HCT116 (cell line): ENCODE measurements around the gene SLC2A9. TPM values are rescaled to one million over a fixed set of nuclear protein-coding genes. Genes with fewer than 3 reads are reported as not detected.

Experiments used
- ATAC-seq: fragments of 200-7000 bp; cut with Tn5 transposase; 2 replicates; pipeline ENCODE4 v1.9.1; 2020; ENCODE audit warnings: mild to moderate bottlenecking, moderate library complexity
- BruUV-seq: library from RNA; stranded (reverse); fragments of 400-500 nt; replicated peaks from 2 replicates; lab custom pipeline; 2021; lab: Mats Ljungman, UMichigan
- CTCF ChIA-PET: fragments of 300-600 bp; sonication (Branson Sonifier 250); formaldehyde crosslinking; loops from one replicate; lab custom pipeline; 2021; ENCODE audit warnings: antibody characterized with exemption; lab: Charles Lee
- POLR2A ChIA-PET: fragments of 300-600, 350-600 bp; sonication (Branson Sonifier 250); formaldehyde crosslinking; loops from one replicate; lab custom pipeline; 2021; ENCODE audit warnings: antibody characterized with exemption; lab: Charles Lee
- RAD21 ChIA-PET, 2 experiments: fragments of 300-600 bp; sonication (Branson Sonifier 250); formaldehyde crosslinking; loops; one replicate each; lab custom pipeline; 2023; ENCODE audit warnings: low total read pairs in 2 of 2; ENCODE audit not compliant: uncharacterized antibody in 2 of 2, unreplicated experiment in 2 of 2, low non-redundant PET in 1 of 2; lab: Charles Lee
- DNase-seq: peaks from one replicate; pipeline ENCODE4 v3.0.0-alpha.2; 2010; ENCODE audit warnings: low read depth, low spot score
- H2AFZ ChIP-seq: fragments of 200-600 bp; shearing (Covaris generic), sonication (generic); 2 replicates; pipeline ENCODE4 v1.6.1; 2017; ENCODE audit warnings: low read depth, mixed run types, mixed read lengths, antibody characterized with exemption, low read length; ENCODE audit not compliant: poor library complexity, severe bottlenecking
- H3K27ac ChIP-seq: 2 replicates; pipeline ENCODE4 v1.5.1; 2012; ENCODE audit warnings: low read depth, low read length
- H3K27me3 ChIP-seq: fragments of 200-600 bp; sonication (generic); 2 replicates; pipeline ENCODE4 v1.6.1; 2016; ENCODE audit warnings: mixed run types, low read length, mixed read lengths; ENCODE audit not compliant: insufficient read depth
- H3K36me3 ChIP-seq, 2 experiments: fragments of 200-500 bp in 1 of 2; fragments of 200-600 bp in 1 of 2; sonication (Bioruptor generic) in 1 of 2; sonication (generic) in 1 of 2; 2 replicates each; pipeline versions ENCODE4 v1.5.1 to v1.6.1; 2014 to 2016; ENCODE audit warnings: low read length in 2 of 2, inconsistent platforms in 1 of 2, mixed read lengths in 1 of 2, mixed run types in 1 of 2; ENCODE audit not compliant: insufficient read depth in 2 of 2, control insufficient read depth in 1 of 2
- H3K4me1 ChIP-seq, 2 experiments: fragments of 200-600 bp in 1 of 2; sonication (generic) in 1 of 2; 2 replicates each; pipeline versions ENCODE4 v1.5.1 to v1.6.1; 2012 to 2017; ENCODE audit warnings: low read length in 2 of 2, inconsistent platforms in 1 of 2, mild to moderate bottlenecking in 1 of 2, mixed read lengths in 1 of 2, mixed run types in 1 of 2, moderate library complexity in 1 of 2; ENCODE audit not compliant: insufficient read depth in 2 of 2, control insufficient read depth in 1 of 2
- H3K4me2 ChIP-seq: fragments of 200-600 bp; sonication (generic); 2 replicates; pipeline ENCODE4 v1.6.1; 2017; ENCODE audit warnings: mixed run types, low read length, mixed read lengths
- H3K4me3 ChIP-seq, 2 experiments: fragments of 200-600 bp in 1 of 2; sonication (generic) in 1 of 2; replicated peaks in 1 of 2; 2 replicates each; pipeline ENCODE4 v1.5.1; 2011 to 2016; ENCODE audit warnings: low read length in 2 of 2, control low read depth in 1 of 2, low read depth in 1 of 2, mild to moderate bottlenecking in 1 of 2, mixed read lengths in 1 of 2, mixed run types in 1 of 2
- H3K79me2 ChIP-seq: fragments of 200-600 bp; sonication (generic); 2 replicates; pipeline ENCODE4 v1.6.1; 2017; ENCODE audit warnings: mild to moderate bottlenecking, mixed run types, low read length, moderate library complexity, mixed read lengths; ENCODE audit not compliant: insufficient read depth
- H3K9ac ChIP-seq: fragments of 200-600 bp; sonication (generic); 2 replicates; pipeline ENCODE4 v1.6.1; 2016; ENCODE audit warnings: low read length, mixed read lengths
- H3K9me2 ChIP-seq: fragments of 200-600 bp; sonication (generic), shearing (Covaris generic); 2 replicates; pipeline ENCODE4 v1.6.1; 2017; ENCODE audit warnings: mixed run types, mild to moderate bottlenecking, moderate library complexity; ENCODE audit not compliant: insufficient read depth
- H3K9me3 ChIP-seq, 2 experiments: fragments of 200-500 bp in 1 of 2; fragments of 200-600 bp in 1 of 2; sonication (Bioruptor generic) in 1 of 2; sonication (generic) in 1 of 2; 2 replicates each; pipeline ENCODE4 v1.6.1; 2014 to 2017; ENCODE audit warnings: low read length in 2 of 2, mixed read lengths in 2 of 2, inconsistent platforms in 1 of 2, low read depth in 1 of 2, mild to moderate bottlenecking in 1 of 2, mixed run types in 1 of 2, moderate library complexity in 1 of 2; ENCODE audit not compliant: control insufficient read depth in 1 of 2, insufficient read depth in 1 of 2
- H4K20me1 ChIP-seq: fragments of 200-600 bp; sonication (generic), shearing (Covaris generic); 2 replicates; pipeline ENCODE4 v1.6.1; 2017; ENCODE audit warnings: mixed run types, mild to moderate bottlenecking, moderate library complexity; ENCODE audit not compliant: insufficient read depth
- CTCF ChIP-seq, 3 experiments: fragments of 200-600 bp in 1 of 3; sonication (generic) in 1 of 3; IDR thresholded peaks in 2 of 3; conservative IDR thresholded peaks in 1 of 3; 2 replicates each; pipeline ENCODE4 v1.5.1; 2012 to 2017; ENCODE audit warnings: low read depth in 2 of 3, low read length in 2 of 3, antibody characterized with exemption in 1 of 3, borderline replicate concordance in 1 of 3, control low read depth in 1 of 3, mild to moderate bottlenecking in 1 of 3, mixed read lengths in 1 of 3, mixed run types in 1 of 3, moderate library complexity in 1 of 3; ENCODE audit not compliant: insufficient read depth in 1 of 3
- ELF1 ChIP-seq: IDR thresholded peaks from 2 replicates; pipeline ENCODE4 v1.6.1; 2012; ENCODE audit warnings: low read depth, borderline replicate concordance
- EZH2 ChIP-seq: fragments of 200-600 bp; sonication (generic); IDR thresholded peaks from 2 replicates; pipeline ENCODE4 v1.6.1; 2017; ENCODE audit warnings: antibody characterized with exemption, mixed run types
- JUND ChIP-seq: IDR thresholded peaks from 2 replicates; pipeline ENCODE4 v1.6.1; 2012
- POLR2A ChIP-seq: IDR thresholded peaks from 2 replicates; pipeline ENCODE4 v1.7.0; 2011; ENCODE audit warnings: borderline replicate concordance; ENCODE audit not compliant: insufficient read depth, insufficient read length; ENCODE audit errors: extremely low read depth
- SIN3A ChIP-seq: IDR thresholded peaks from 2 replicates; pipeline ENCODE4 v1.6.1; 2012; ENCODE audit warnings: low read depth
- SP1 ChIP-seq: IDR thresholded peaks from 2 replicates; pipeline ENCODE4 v1.6.1; 2012; ENCODE audit warnings: low read depth
- SRF ChIP-seq: IDR thresholded peaks from 2 replicates; pipeline ENCODE4 v1.6.1; 2012; ENCODE audit warnings: low read depth
- TCF7L2 ChIP-seq: IDR thresholded peaks from 2 replicates; pipeline ENCODE4 v1.7.0; 2011; ENCODE audit warnings: borderline replicate concordance, inconsistent platforms; ENCODE audit not compliant: insufficient read depth, insufficient read length; ENCODE audit errors: extremely low read depth
- intact Hi-C: fragments of 100-400 bp; cut with micrococcal nuclease; formaldehyde crosslinking; loops from 2 replicates; pipeline ENCODE4 v1.10.0; 2022
- total RNA-seq: library from RNA; stranded (reverse); gene quantifications from one replicate; pipeline ENCODE4 v1.2.1, GENCODE V29; 2021; ENCODE audit not compliant: unreplicated experiment
- TF ChIP-seq, protein P1 (sequence below): IDR thresholded peaks from 2 replicates; pipeline ENCODE4 v1.6.1; 2012
- TF ChIP-seq, protein P2 (sequence below): IDR thresholded peaks from 2 replicates; pipeline ENCODE4 v1.6.1; 2011; ENCODE audit warnings: mild to moderate bottlenecking, low read length, moderate library complexity; ENCODE audit not compliant: insufficient replicate concordance; ENCODE audit errors: extremely low read depth

SLC2A9 gene
- total RNA-seq, 1 experiment from 2014 or later = 2.2 TPM

GRCh38 chr4:10026485-10026884, 5.2 kb upstream of the SLC2A9 start:
- Histone ChIP-seq H3K79me2 (no peaks in the 10 kb centered on the region), H3K9me3 (no peaks in the 10 kb centered on the region), H3K4me1 (peaks cover 6 to 9% of the 10 kb centered on the region in 2 experiments; a peak in 3 of 4 replicates), H3K9ac (no peak overlapping the region), H3K27ac (no peak overlapping the region), H3K27me3 (no peaks in the 10 kb centered on the region), H2AFZ (no peak overlapping the region), H3K9me2 (no peaks in the 10 kb centered on the region), H3K4me2 (no peak overlapping the region), H4K20me1 (no peaks in the 10 kb centered on the region), H3K4me3 (no peak overlapping the region), H3K36me3 (no peaks in the 10 kb centered on the region)
- no TSS peak for BruUV-seq
- ChIA-PET CTCF (no interaction called here), POLR2A (no interaction called here), RAD21 (no interaction called here)
- intact Hi-C loops = no loop called here
- DNase-seq = no peak
- no peak for ATAC-seq
- TF ChIP-seq JUND (no peak), CTCF (IDR thresholded peaks at IDR 0.05 in 2 of 3, conservative IDR thresholded peaks at IDR 0.05 in 1 of 3; ENCODE audit: borderline replicate concordance in 1 of 3, insufficient read depth in 1 of 3, low read depth in 2 of 3, low read length in 2 of 3) (no peak), ELF1 (no peak), POLR2A (no peak), SRF (no peak), TCF7L2 (no peak), SIN3A (no peak), SP1 (no peak), EZH2 (no peak)
- TF ChIP-seq, protein P1, sequence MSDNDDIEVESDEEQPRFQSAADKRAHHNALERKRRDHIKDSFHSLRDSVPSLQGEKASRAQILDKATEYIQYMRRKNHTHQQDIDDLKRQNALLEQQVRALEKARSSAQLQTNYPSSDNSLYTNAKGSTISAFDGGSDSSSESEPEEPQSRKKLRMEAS = no peak
- TF ChIP-seq, protein P2, sequence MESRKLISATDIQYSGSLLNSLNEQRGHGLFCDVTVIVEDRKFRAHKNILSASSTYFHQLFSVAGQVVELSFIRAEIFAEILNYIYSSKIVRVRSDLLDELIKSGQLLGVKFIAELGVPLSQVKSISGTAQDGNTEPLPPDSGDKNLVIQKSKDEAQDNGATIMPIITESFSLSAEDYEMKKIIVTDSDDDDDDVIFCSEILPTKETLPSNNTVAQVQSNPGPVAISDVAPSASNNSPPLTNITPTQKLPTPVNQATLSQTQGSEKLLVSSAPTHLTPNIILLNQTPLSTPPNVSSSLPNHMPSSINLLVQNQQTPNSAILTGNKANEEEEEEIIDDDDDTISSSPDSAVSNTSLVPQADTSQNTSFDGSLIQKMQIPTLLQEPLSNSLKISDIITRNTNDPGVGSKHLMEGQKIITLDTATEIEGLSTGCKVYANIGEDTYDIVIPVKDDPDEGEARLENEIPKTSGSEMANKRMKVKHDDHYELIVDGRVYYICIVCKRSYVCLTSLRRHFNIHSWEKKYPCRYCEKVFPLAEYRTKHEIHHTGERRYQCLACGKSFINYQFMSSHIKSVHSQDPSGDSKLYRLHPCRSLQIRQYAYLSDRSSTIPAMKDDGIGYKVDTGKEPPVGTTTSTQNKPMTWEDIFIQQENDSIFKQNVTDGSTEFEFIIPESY = no peak
